Central memory CD8-positive, alpha-beta T cell (primary cell): ENCODE measurements around the gene BZW2.

Experiments used
- ATAC-seq: fragments of 150-1000 bp; cut with Tn5 transposase; replicated peaks from 2 replicates; pipeline ENCODE4 v1.10.0; 2022; ENCODE audit warnings: mild to moderate bottlenecking, moderate FRiP score, moderate number of reproducible peaks; ENCODE audit not compliant: poor library complexity, severe bottlenecking; ENCODE audit errors: extremely low read depth
- DNase-seq, 2 donors: peaks; one replicate each; pipeline ENCODE4 v3.0.0; 2021; ENCODE audit warnings: low spot score in 2 of 2
- H3K27ac Mint-ChIP-seq: one replicate; pipeline ENCODE4 v1.8.0; 2022; ENCODE audit warnings: low read depth, mild to moderate bottlenecking, moderate library complexity, mixed read lengths
- H3K27me3 Mint-ChIP-seq: one replicate; pipeline ENCODE4 v1.8.0; 2022; ENCODE audit warnings: mixed read lengths
- H3K36me3 Mint-ChIP-seq: one replicate; pipeline ENCODE4 v1.8.0; 2022; ENCODE audit warnings: mild to moderate bottlenecking, moderate library complexity, mixed read lengths; ENCODE audit not compliant: insufficient read depth
- H3K4me1 Mint-ChIP-seq: one replicate; pipeline ENCODE4 v1.8.0; 2022; ENCODE audit warnings: mixed read lengths
- H3K4me3 Mint-ChIP-seq: one replicate; pipeline ENCODE4 v1.8.0; 2022; ENCODE audit warnings: mild to moderate bottlenecking, moderate library complexity, mixed read lengths
- H3K9me3 Mint-ChIP-seq: one replicate; pipeline ENCODE4 v1.8.0; 2022; ENCODE audit warnings: mixed read lengths

Gene BZW2

GRCh38 chr7:16645593-16646471 lies at the start of gene BZW2, which contains the start of gene ANKMY2:
Gene BZW2, plus strand, starts transcription at chr7:16646181. Its CDS starts 19,263 bp downstream, at chr7:16665444.
Gene ANKMY2, minus strand, starts transcription at chr7:16645754. Its CDS starts 181 bp downstream, at chr7:16645573.
- peak; percentile 86 to 88 for DNase-seq

GRCh38 chr7:16598015-16598414 lies 48.0 kb upstream of the BZW2 start:
- no peak for DNase-seq
- Mint-ChIP-seq H3K27ac (no peak overlapping the region), H3K36me3 (peaks cover 18% of the 10 kb centered on the region), H3K4me1 (no peaks in the 10 kb centered on the region), H3K27me3 (no peaks in the 10 kb centered on the region), H3K9me3 (no peaks in the 10 kb centered on the region), H3K4me3 (no peak overlapping the region)
- ATAC-seq = no peak

More at GRCh38 chr7:16645593-16646471, at the start of gene BZW2, which contains the start of gene ANKMY2:
- Mint-ChIP-seq H3K9me3 (no peaks in the 10 kb centered on the region), H3K4me1 (peaks cover 64% of the 10 kb centered on the region), H3K4me3 (peak within 1 kb of the TSS; percentile 98), H3K36me3 (peaks cover 17% of the 10 kb centered on the region), H3K27me3 (no peaks in the 10 kb centered on the region), H3K27ac (peak within 1 kb of the TSS; percentile 94)
- ATAC-seq = peak; percentile 85

DNA sequence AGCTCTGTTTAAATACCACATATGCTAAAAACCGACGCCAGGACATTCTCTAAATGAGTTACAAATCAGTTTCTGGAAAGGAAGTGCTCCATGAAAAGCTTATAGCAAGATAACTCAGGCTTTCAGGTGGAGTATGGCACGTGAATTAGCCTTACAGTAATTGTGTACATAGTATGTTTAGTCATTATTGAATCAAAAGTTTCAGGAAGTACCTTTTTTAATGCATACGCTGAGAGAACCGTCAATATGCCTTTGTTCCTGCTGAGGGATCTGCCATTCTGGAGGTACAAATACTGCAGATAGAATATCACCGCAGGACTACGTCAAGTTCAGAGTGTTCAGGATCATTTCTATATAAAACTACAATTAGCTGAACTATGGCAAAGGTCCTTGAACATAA lies 46.1 kb upstream of the BZW2 start:
- Mint-ChIP-seq H3K36me3 (peaks cover 27% of the 10 kb centered on the region), H3K4me1 (no peaks in the 10 kb centered on the region), H3K27me3 (no peaks in the 10 kb centered on the region), H3K9me3 (no peaks in the 10 kb centered on the region), H3K27ac (no peak overlapping the region), H3K4me3 (no peak overlapping the region)
- DNase-seq (no peak), ATAC-seq (no peak)

DNA sequence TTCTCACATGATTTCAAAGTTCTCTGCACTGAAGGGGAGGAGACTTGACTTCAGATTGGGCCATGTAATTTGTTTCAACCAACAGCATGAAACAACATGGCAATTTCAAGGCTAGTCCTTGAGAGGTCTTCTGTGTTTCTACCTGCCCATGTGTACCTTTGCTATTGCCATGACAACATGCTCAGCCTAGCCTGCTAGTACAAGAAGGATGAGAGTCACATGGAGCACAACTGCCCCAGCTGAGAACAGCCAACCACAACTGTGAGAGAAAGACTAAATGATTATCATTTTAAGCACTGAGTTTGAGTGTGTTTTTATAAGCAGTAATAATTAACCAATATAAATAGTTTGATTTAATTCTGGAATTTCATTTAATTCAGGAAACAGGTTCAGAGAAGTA lies 42.3 kb upstream of the BZW2 start:
- no peaks in the 10 kb centered on the region for H3K4me1 Mint-ChIP-seq
- H3K4me3 Mint-ChIP-seq = no peak overlapping the region
- no peaks in the 10 kb centered on the region for H3K9me3 Mint-ChIP-seq
- no peak overlapping the region for H3K27ac Mint-ChIP-seq
- no peak for DNase-seq
- H3K27me3 Mint-ChIP-seq = no peaks in the 10 kb centered on the region
- H3K36me3 Mint-ChIP-seq = peaks cover 40% of the 10 kb centered on the region
- ATAC-seq = no peak

- Mint-ChIP-seq H3K27ac (no peak overlapping the region), H3K4me1 (no peaks in the 10 kb centered on the region), H3K27me3 (no peaks in the 10 kb centered on the region), H3K36me3 (peaks cover 42% of the 10 kb centered on the region), H3K9me3 (no peaks in the 10 kb centered on the region), H3K4me3 (no peak overlapping the region)
- DNase-seq (no peak), ATAC-seq (no peak)
These were observed 41.9 kb upstream of the BZW2 start for GRCh38 chr7:16604054-16604453.

DNA sequence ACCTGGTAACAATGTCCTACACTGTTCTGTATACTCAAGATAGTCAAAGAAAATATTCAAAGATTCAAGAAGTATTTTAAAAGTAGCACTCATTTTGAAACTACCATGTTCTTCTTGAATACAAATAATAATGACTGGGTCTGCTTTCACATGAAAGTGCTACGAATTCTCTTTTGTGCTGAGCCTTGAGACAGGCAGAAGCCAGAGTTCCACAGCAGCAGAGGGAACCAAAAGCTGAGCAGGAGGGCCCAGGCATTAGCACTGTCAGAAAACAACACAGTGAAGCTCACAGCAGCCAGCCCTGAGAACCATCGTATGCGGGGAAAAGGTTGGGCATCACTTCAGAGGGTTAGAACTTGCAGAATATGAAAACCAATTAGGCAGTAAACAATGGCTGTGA lies 39.3 kb upstream of the BZW2 start:
- H3K4me3 Mint-ChIP-seq = no peak overlapping the region
- peaks cover 39% of the 10 kb centered on the region for H3K36me3 Mint-ChIP-seq
- ATAC-seq = no peak
- H3K27me3 Mint-ChIP-seq = no peaks in the 10 kb centered on the region
- no peak overlapping the region for H3K27ac Mint-ChIP-seq
- no peak for DNase-seq
- H3K9me3 Mint-ChIP-seq = no peaks in the 10 kb centered on the region
- no peaks in the 10 kb centered on the region for H3K4me1 Mint-ChIP-seq

- no peak overlapping the region for H3K4me3 Mint-ChIP-seq
- ATAC-seq = no peak
- no peaks in the 10 kb centered on the region for H3K27me3 Mint-ChIP-seq
- H3K36me3 Mint-ChIP-seq = peaks cover 31% of the 10 kb centered on the region
- DNase-seq = no peak
- no peaks in the 10 kb centered on the region for H3K9me3 Mint-ChIP-seq
- no peak overlapping the region for H3K27ac Mint-ChIP-seq
- H3K4me1 Mint-ChIP-seq = no peaks in the 10 kb centered on the region
These were observed 36.0 kb upstream of the BZW2 start for GRCh38 chr7:16609842-16610450.

DNA sequence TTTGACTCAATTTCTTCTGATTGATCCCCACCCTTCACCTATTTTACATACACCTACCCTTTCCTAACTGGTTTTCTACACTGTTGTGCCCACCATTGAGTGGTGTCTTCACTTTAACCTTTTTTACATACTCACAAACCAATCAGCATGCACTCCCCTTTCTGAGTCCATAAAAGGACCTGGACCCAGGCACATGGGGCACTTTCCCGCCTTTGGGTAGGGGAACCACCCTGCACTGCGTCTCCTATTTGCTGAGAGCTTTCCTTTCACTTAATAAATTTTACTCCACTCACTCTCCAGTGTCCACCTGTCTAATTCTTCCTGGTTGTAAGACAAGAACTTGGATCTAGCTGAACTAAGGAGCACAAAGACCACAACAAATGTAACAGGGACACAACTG lies 34.3 kb upstream of the BZW2 start:
- no peak for DNase-seq

GRCh38 chr7:16615228-16615627 lies 30.8 kb upstream of the BZW2 start:
- H3K27ac Mint-ChIP-seq = no peak overlapping the region
- peaks cover 22% of the 10 kb centered on the region for H3K36me3 Mint-ChIP-seq
- peaks cover 6% of the 10 kb centered on the region for H3K4me1 Mint-ChIP-seq
- DNase-seq = no peak
- H3K4me3 Mint-ChIP-seq = no peak overlapping the region
- H3K27me3 Mint-ChIP-seq = no peaks in the 10 kb centered on the region
- no peaks in the 10 kb centered on the region for H3K9me3 Mint-ChIP-seq
- no peak for ATAC-seq

More for the DNA sequence above, 34.3 kb upstream of the BZW2 start:
- no peaks in the 10 kb centered on the region for H3K27me3 Mint-ChIP-seq
- H3K9me3 Mint-ChIP-seq = no peaks in the 10 kb centered on the region
- ATAC-seq = no peak
- H3K36me3 Mint-ChIP-seq = peaks cover 26% of the 10 kb centered on the region
- no peaks in the 10 kb centered on the region for H3K4me1 Mint-ChIP-seq
- H3K27ac Mint-ChIP-seq = no peak overlapping the region
- no peak overlapping the region for H3K4me3 Mint-ChIP-seq

DNA sequence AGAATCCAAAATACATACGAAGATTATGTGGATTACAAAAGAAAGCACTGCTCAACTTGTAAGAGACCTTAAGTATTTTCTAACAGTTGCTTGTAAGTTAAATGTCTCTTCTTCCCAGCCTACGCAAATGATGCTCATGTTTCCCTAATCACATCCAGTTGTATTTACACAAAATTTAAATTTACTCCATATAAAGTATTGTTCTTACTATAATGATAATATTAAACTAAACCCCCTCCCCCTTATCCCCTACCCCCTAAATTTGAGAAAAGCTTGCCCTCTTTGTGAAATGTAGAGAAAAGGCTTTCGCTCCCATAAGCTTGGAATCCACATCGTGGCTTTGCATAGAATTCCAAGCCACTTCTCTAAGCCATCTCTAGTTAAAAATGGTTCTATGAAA lies 29.9 kb upstream of the BZW2 start:
- ATAC-seq (no peak), DNase-seq (no peak)
- no peaks in the 10 kb centered on the region for H3K9me3 Mint-ChIP-seq
- no peak overlapping the region for H3K27ac Mint-ChIP-seq
- H3K4me1 Mint-ChIP-seq = peaks cover 8% of the 10 kb centered on the region
- peaks cover 23% of the 10 kb centered on the region for H3K36me3 Mint-ChIP-seq
- no peak overlapping the region for H3K4me3 Mint-ChIP-seq
- H3K27me3 Mint-ChIP-seq = no peaks in the 10 kb centered on the region

- DNase-seq = no peak
- H3K4me3 Mint-ChIP-seq = no peak overlapping the region
- H3K27me3 Mint-ChIP-seq = no peaks in the 10 kb centered on the region
- H3K27ac Mint-ChIP-seq = no peak overlapping the region
- peaks cover 24% of the 10 kb centered on the region for H3K36me3 Mint-ChIP-seq
- H3K4me1 Mint-ChIP-seq = peaks cover 8% of the 10 kb centered on the region
- no peak for ATAC-seq
- no peaks in the 10 kb centered on the region for H3K9me3 Mint-ChIP-seq
These were observed 29.4 kb upstream of the BZW2 start for GRCh38 chr7:16616542-16616941.

- Mint-ChIP-seq H3K4me1 (peaks cover 8% of the 10 kb centered on the region), H3K4me3 (no peak overlapping the region), H3K36me3 (peaks cover 24% of the 10 kb centered on the region), H3K9me3 (no peaks in the 10 kb centered on the region), H3K27me3 (no peaks in the 10 kb centered on the region), H3K27ac (peak overlapping the region; percentile 19)
- no peak for ATAC-seq
- DNase-seq = no peak
These were observed 26.0 kb upstream of the BZW2 start for GRCh38 chr7:16619979-16620408.

- no peak overlapping the region for H3K4me3 Mint-ChIP-seq
- no peak overlapping the region for H3K27ac Mint-ChIP-seq
- H3K4me1 Mint-ChIP-seq = no peaks in the 10 kb centered on the region
- no peaks in the 10 kb centered on the region for H3K27me3 Mint-ChIP-seq
- H3K9me3 Mint-ChIP-seq = no peaks in the 10 kb centered on the region
- ATAC-seq (no peak), DNase-seq (no peak)
- peaks cover 14% of the 10 kb centered on the region for H3K36me3 Mint-ChIP-seq
These were observed 19.6 kb upstream of the BZW2 start for GRCh38 chr7:16626388-16626787.
